ENCODE data around the gene NDEL1.

Gene NDEL1

GRCh38 chr17:8480011-8480976 is 44.6 kb downstream of the NDEL1 start:
- no peak for DNase-seq

- DNase-seq, result no peak
These were observed 45.4 kb downstream of the NDEL1 start for GRCh38 chr17:8481089-8481488.

GRCh38 chr17:8481703-8482102 is 46.0 kb downstream of the NDEL1 start:
- DNase-seq, result no peak

- DNase-seq, result no peak
These were observed 46.9 kb downstream of the NDEL1 start for GRCh38 chr17:8482546-8482945.

- DNase-seq, result no peak
These were observed 48.8 kb downstream of the NDEL1 start for GRCh38 chr17:8484465-8484864.

- DNase-seq, result no peak
These were observed 49.8 kb downstream of the NDEL1 start for GRCh38 chr17:8485491-8485890.

- DNase-seq, result no peak
These were observed 51.5 kb downstream of the NDEL1 start for GRCh38 chr17:8487130-8487645.

GRCh38 chr17:8487743-8488142 is 52.1 kb downstream of the NDEL1 start:
- no peak for DNase-seq

- no peak for DNase-seq
These were observed 52.8 kb downstream of the NDEL1 start for GRCh38 chr17:8488491-8488890.

- DNase-seq, result peak; percentile 72 to 87 (median 77)
These were observed 53.2 kb downstream of the NDEL1 start for GRCh38 chr17:8488901-8489300.

GRCh38 chr17:8489841-8490240 is 54.2 kb downstream of the NDEL1 start:
- DNase-seq, result no peak

- DNase-seq, result no peak
These were observed 54.8 kb downstream of the NDEL1 start for GRCh38 chr17:8490256-8491023.

GRCh38 chr17:8492121-8492520 is 56.4 kb downstream of the NDEL1 start:
- DNase-seq, result no peak

GRCh38 chr17:8494021-8494420 is 58.3 kb downstream of the NDEL1 start:
- no peak for DNase-seq

- DNase-seq, result no peak
These were observed 58.9 kb downstream of the NDEL1 start for GRCh38 chr17:8494506-8495111.

GRCh38 chr17:8496081-8496480 is 60.4 kb downstream of the NDEL1 start:
- DNase-seq, result no peak

- DNase-seq, result no peak
These were observed 63.5 kb downstream of the NDEL1 start for GRCh38 chr17:8499171-8499570.

- DNase-seq, result no peak
These were observed 63.9 kb downstream of the NDEL1 start for GRCh38 chr17:8499614-8500013.

- no peak for DNase-seq
These were observed 64.9 kb downstream of the NDEL1 start for GRCh38 chr17:8500609-8501008.

GRCh38 chr17:8502126-8502525 is 66.4 kb downstream of the NDEL1 start:
- DNase-seq, result no peak

- no peak for DNase-seq
These were observed 67.7 kb downstream of the NDEL1 start for GRCh38 chr17:8503368-8503767.

GRCh38 chr17:8503807-8504206 is 68.1 kb downstream of the NDEL1 start:
- DNase-seq, result no peak

Measured in suppressor macrophage (primary cell).